NT2/D1 (cell line): ENCODE results near the gene NPHS1.

Experiments used
- DNase-seq: peaks from one replicate; pipeline ENCODE4 v3.0.0-alpha.2; 2011; ENCODE audit warnings: low read depth, low spot score
- H3K27me3 ChIP-seq: 2 replicates; pipeline ENCODE4 v1.6.0; 2011; ENCODE audit warnings: mild to moderate bottlenecking; ENCODE audit not compliant: insufficient read length, insufficient read depth
- H3K36me3 ChIP-seq: 2 replicates; pipeline ENCODE4 v1.6.1; 2011; ENCODE audit warnings: mild to moderate bottlenecking, low read length, mixed read lengths; ENCODE audit not compliant: insufficient read depth, insufficient read length
- H3K4me1 ChIP-seq: 2 replicates; pipeline ENCODE4 v1.5.1; 2011; ENCODE audit not compliant: insufficient read depth, insufficient read length
- H3K4me3 ChIP-seq: 2 replicates; pipeline ENCODE4 v1.5.1; 2011; ENCODE audit warnings: low read depth; ENCODE audit not compliant: insufficient read length
- H3K9ac ChIP-seq: 2 replicates; pipeline ENCODE4 v1.6.0; 2011; ENCODE audit warnings: low read depth; ENCODE audit not compliant: insufficient read length
- H3K9me3 ChIP-seq: 2 replicates; pipeline ENCODE4 v1.5.1; 2011; ENCODE audit warnings: mild to moderate bottlenecking, low read length; ENCODE audit not compliant: insufficient read depth
- SUZ12 ChIP-seq: IDR thresholded peaks from 2 replicates; pipeline ENCODE4 v1.6.1; 2011; ENCODE audit not compliant: insufficient read length, insufficient read depth; ENCODE audit errors: extremely low read depth
- YY1 ChIP-seq: IDR thresholded peaks from 2 replicates; pipeline ENCODE4 v1.6.1; 2011; ENCODE audit not compliant: insufficient read length, insufficient read depth
- ZNF274 ChIP-seq: IDR thresholded peaks from 2 replicates; pipeline ENCODE4 v1.6.1; 2011; ENCODE audit warnings: mild to moderate bottlenecking, low read depth, low read length

NPHS1 gene

DNA sequence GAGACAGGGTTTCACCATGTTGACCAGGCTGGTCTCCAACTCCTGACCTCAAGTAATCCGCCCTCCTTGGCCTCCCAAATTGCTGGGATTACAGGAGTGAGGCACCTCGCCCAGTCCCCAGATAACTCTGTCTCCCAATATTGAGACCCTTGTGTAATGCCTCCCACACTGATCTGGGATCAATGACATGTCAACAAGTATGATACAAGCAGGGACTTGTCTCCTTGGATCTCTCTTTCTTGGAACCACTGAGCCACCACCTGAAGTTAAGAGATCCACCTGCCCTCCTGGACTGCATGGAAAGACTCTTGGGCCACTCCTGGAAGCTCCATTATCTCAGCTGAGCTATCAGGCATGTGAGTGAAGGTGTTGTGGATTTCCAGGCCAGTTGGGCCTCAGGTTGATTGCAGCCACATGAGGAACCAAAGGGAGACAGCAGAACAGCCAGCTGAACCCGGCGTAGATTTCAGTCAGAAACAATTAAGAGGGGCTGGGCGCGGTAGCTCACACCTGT lies 33.0 kb upstream of the NPHS1 start:
- no peaks in the 10 kb centered on the region for H3K27me3 ChIP-seq
- DNase-seq, result no peak
- peaks cover 34% of the 10 kb centered on the region for H3K36me3 ChIP-seq
- H3K9me3 ChIP-seq, result no peaks in the 10 kb centered on the region
- no peak overlapping the region for H3K4me3 ChIP-seq
- no peak for TF ChIP-seq ZNF274
- TF ChIP-seq SUZ12, result no peak
- TF ChIP-seq YY1, result no peak
- no peaks in the 10 kb centered on the region for H3K4me1 ChIP-seq
- H3K9ac ChIP-seq, result no peak overlapping the region

DNA sequence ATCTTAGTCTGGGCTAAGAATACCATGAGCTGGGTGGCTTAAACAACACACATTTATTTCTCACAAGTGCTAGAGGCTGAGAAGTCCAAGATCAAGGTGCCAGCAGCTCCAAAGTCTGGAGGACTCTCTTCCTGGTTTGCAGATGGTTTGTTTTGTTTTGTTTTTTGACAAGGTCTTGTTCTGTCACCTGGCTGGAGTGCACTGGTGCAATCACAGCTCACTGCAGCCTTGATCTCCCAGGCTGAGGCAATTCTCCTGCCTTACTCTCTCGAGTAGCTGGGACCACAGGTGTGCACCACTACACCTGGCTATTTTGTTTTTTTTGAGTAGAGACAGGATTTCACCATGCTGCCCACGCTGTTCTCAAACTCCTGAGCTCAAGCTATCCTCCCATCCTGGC lies 31.6 kb upstream of the NPHS1 start:
- H3K9me3 ChIP-seq, result no peaks in the 10 kb centered on the region
- peaks cover 24% of the 10 kb centered on the region for H3K36me3 ChIP-seq
- no peak for DNase-seq
- H3K4me1 ChIP-seq, result no peaks in the 10 kb centered on the region
- no peaks in the 10 kb centered on the region for H3K27me3 ChIP-seq
- H3K9ac ChIP-seq, result no peak overlapping the region
- H3K4me3 ChIP-seq, result no peak overlapping the region
- no peak for TF ChIP-seq ZNF274
- TF ChIP-seq SUZ12, result no peak
- no peak for TF ChIP-seq YY1

DNA sequence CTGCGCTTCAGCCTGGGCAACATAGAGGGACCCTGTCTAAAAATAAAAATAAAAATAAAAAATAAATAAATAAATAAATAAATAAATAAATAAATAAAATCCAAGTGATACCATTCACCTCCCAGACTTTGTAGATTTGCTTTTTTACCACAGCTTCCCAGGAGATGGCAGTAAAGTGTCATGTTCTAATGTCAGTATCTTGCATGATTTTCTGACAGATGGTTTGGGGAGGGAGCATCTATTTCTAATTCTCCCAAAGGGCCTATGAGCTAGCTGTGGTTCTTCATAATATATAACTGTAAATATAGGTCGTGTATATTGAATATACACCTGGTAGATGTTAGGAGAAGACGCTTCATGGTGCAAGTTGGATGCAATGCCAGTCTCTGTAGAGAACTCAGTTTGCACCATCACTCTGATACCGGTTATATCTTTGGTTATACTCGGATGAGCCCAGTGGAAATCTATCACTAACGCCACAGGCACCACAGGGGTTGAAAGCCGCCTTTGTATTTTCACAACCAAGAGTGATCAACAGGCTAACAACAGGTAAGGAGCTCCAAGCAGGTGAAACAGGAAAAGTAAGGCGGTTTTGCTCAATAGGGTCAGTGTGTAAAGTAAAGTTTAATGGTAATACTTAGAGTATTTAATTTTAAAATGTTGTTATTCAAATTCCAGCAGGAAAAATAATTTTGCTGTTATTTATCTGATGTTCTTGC lies 30.0 kb upstream of the NPHS1 start:
- no peak overlapping the region for H3K4me3 ChIP-seq
- no peaks in the 10 kb centered on the region for H3K9me3 ChIP-seq
- DNase-seq, result no peak
- no peaks in the 10 kb centered on the region for H3K4me1 ChIP-seq
- no peak overlapping the region for H3K9ac ChIP-seq
- H3K36me3 ChIP-seq, result peaks cover 14% of the 10 kb centered on the region
- TF ChIP-seq ZNF274 (no peak), SUZ12 (no peak), YY1 (no peak)
- H3K27me3 ChIP-seq, result no peaks in the 10 kb centered on the region

DNA sequence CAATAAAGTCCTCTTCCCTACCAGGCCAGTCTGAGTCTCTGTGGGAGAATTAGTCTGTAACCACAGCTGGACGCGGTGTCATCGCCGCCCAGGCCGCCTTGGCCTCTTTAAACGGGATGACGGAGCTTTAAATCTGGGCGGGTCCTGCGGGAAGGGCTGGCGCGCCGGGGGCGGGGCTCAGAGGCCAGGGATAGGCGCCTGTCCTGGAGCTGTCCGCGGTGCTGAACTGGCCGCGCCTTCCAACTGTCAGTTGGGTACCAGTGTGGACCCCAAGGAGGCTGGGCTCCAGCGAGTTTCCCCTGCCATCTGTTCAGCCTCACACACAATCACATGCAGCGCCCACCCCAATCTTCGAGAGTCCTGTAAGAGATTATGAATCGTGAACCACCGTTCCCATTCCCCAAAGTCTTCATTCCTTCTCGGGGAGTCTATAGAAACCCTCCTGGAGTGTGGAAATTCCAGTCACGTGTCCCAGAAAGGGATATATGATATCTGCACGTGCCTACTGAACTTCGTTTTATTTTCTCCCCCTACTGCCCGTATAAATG lies 27.5 kb upstream of the NPHS1 start:
- peak; percentile 69 for DNase-seq
- Histone ChIP-seq H3K27me3 (no peaks in the 10 kb centered on the region), H3K9me3 (no peaks in the 10 kb centered on the region), H3K9ac (no peak overlapping the region), H3K4me1 (no peaks in the 10 kb centered on the region), H3K4me3 (no peak overlapping the region), H3K36me3 (peaks cover 5% of the 10 kb centered on the region)
- TF ChIP-seq ZNF274 (no peak), YY1 (no peak), SUZ12 (no peak)

DNA sequence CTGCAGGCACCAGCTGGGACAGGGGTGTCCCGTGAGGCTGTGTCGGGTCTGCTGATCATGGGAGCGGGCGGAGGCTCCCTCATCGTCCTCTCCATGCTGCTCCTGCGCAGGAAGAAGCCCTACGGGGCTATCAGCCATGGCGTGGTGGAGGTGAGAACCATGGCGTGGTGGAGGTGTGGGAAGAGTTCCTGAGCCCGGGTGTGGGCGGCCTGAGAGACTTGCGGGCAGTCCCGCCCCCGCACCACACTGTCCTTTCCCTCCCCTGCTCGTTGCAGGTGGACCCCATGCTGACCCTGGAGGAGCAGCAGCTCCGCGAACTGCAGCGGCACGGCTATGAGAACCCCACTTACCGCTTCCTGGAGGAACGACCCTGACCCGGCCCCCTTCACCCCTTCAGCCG lies 26.8 kb upstream of the NPHS1 start:
- no peak for DNase-seq
- H3K27me3 ChIP-seq, result no peaks in the 10 kb centered on the region
- H3K9me3 ChIP-seq, result no peaks in the 10 kb centered on the region
- H3K36me3 ChIP-seq, result peaks cover 5% of the 10 kb centered on the region
- H3K4me1 ChIP-seq, result no peaks in the 10 kb centered on the region
- H3K9ac ChIP-seq, result peak overlapping the region; percentile 10
- TF ChIP-seq ZNF274 (no peak), YY1 (no peak), SUZ12 (no peak)
- no peak overlapping the region for H3K4me3 ChIP-seq

GRCh38 chr19:35874392-35874930 lies 22.2 kb upstream of the NPHS1 start:
- Histone ChIP-seq H3K9me3 (no peaks in the 10 kb centered on the region), H3K36me3 (peaks cover 5% of the 10 kb centered on the region), H3K4me3 (no peak overlapping the region), H3K4me1 (peaks cover 3% of the 10 kb centered on the region), H3K27me3 (no peaks in the 10 kb centered on the region), H3K9ac (no peak overlapping the region)
- TF ChIP-seq SUZ12 (no peak), ZNF274 (no peak), YY1 (no peak)
- DNase-seq, result no peak

GRCh38 chr19:35872180-35872579 lies 19.9 kb upstream of the NPHS1 start:
- no peak for DNase-seq
- H3K4me1 ChIP-seq, result peaks cover 3% of the 10 kb centered on the region
- no peak overlapping the region for H3K4me3 ChIP-seq
- H3K36me3 ChIP-seq, result peaks cover 2% of the 10 kb centered on the region
- no peak for TF ChIP-seq SUZ12
- TF ChIP-seq YY1, result peak; percentile 34
- H3K9ac ChIP-seq, result no peak overlapping the region
- peaks cover 7% of the 10 kb centered on the region for H3K27me3 ChIP-seq
- H3K9me3 ChIP-seq, result no peaks in the 10 kb centered on the region

GRCh38 chr19:35871611-35872010 lies 19.3 kb upstream of the NPHS1 start:
- no peak overlapping the region for H3K4me3 ChIP-seq
- no peak for DNase-seq
- peaks cover 3% of the 10 kb centered on the region for H3K4me1 ChIP-seq

More at GRCh38 chr19:35871611-35872010, 19.3 kb upstream of the NPHS1 start:
- H3K36me3 ChIP-seq, result no peaks in the 10 kb centered on the region
- no peaks in the 10 kb centered on the region for H3K9me3 ChIP-seq
- peaks cover 7% of the 10 kb centered on the region for H3K27me3 ChIP-seq
- TF ChIP-seq ZNF274 (no peak), SUZ12 (no peak), YY1 (no peak)
- H3K9ac ChIP-seq, result no peak overlapping the region
